ENCODE results near the gene KPTN.

- TF ChIP-seq POLR2A (IDR thresholded peaks at IDR 0.05; ENCODE audit: control extremely low read depth in 1 of 2, low read depth in 2 of 2, low read length in 2 of 2) (no peak), E2F6 (IDR thresholded peaks at IDR 0.05) (no peak), CTCF (IDR thresholded peaks at IDR 0.05; ENCODE audit: control extremely low read depth in 1 of 3, insufficient read depth in 1 of 3, low read depth in 1 of 3, low read length in 3 of 3) (no peak), EP300 (IDR thresholded peaks at IDR 0.05; ENCODE audit: borderline replicate concordance in 1 of 2, low read depth in 2 of 2, low read length in 2 of 2) (no peak), PHF8 (conservative IDR thresholded peaks at IDR 0.05; ENCODE audit: low read depth, low read length) (no peak), TAF1 (IDR thresholded peaks at IDR 0.05; ENCODE audit: low read depth, low read length) (no peak), CHD1 (IDR thresholded peaks at IDR 0.05; ENCODE audit: low read depth, low read length) (no peak), RNF2 (IDR thresholded peaks at IDR 0.05; ENCODE audit: borderline replicate concordance, low read depth, low read length, missing control alignments, poor library complexity, severe bottlenecking) (no peak), SIN3A (conservative IDR thresholded peaks at IDR 0.05 in 1 of 2, IDR thresholded peaks at IDR 0.05 in 1 of 2; ENCODE audit: low read depth in 1 of 2, low read length in 2 of 2) (no peak), YY1 (IDR thresholded peaks at IDR 0.05; ENCODE audit: low read depth, low read length) (no peak), NRF1 (IDR thresholded peaks at IDR 0.05; ENCODE audit: low read depth, low read length) (no peak), POLR2AphosphoS5 (IDR thresholded peaks at IDR 0.05; ENCODE audit: low read depth, low read length) (no peak)
Observed at GRCh38 chr19:47503130-47503825, 19.3 kb upstream of the KPTN start.

All from H1 (cell line).